HAP-1 (cell line): ENCODE data around the gene COL6A2.
"Not testable (repeated sequence)": the region's sequence is repeated elsewhere in the genome, so short reads cannot be mapped to it uniquely, and the experiment has no call there.

ENCODE experiments used
- DNase-seq, 2 experiments: peaks; one replicate each; pipeline ENCODE4 v3.0.0-alpha.2; 2016 to 2020; ENCODE audit warnings: low spot score in 2 of 2
- H3K27me3 ChIP-seq: fragments of 250-450 bp; sonication (Bioruptor Pico); 2 replicates; pipeline ENCODE4 v1.5.1; 2020; ENCODE audit warnings: low read depth, mild to moderate bottlenecking, moderate library complexity
- H3K36me3 ChIP-seq: fragments of 250-450 bp; sonication (Bioruptor Pico); replicated peaks from 2 replicates; pipeline ENCODE4 v1.5.1; 2020; ENCODE audit warnings: mild to moderate bottlenecking
- H3K4me1 ChIP-seq: fragments of 250-450 bp; sonication (Bioruptor Pico); 2 replicates; pipeline ENCODE4 v1.5.1; 2020; ENCODE audit warnings: mild to moderate bottlenecking
- H3K4me3 ChIP-seq: fragments of 250-450 bp; sonication (Bioruptor Pico); 2 replicates; pipeline ENCODE4 v1.5.1; 2020; ENCODE audit warnings: mild to moderate bottlenecking, moderate library complexity
- H3K9me3 ChIP-seq: fragments of 250-450 bp; sonication (Bioruptor Pico); 2 replicates; pipeline ENCODE4 v1.5.1; 2020; ENCODE audit warnings: mild to moderate bottlenecking, moderate library complexity
- in situ Hi-C: fragments of 300-500 bp; cut with MboI; formaldehyde crosslinking; loops from 3 replicates; pipeline ENCODE4 v1.14.3; 2020; ENCODE audit warnings: low sequenced_read_pairs, inconsistent platforms, mixed read lengths

Gene COL6A2

DNA sequence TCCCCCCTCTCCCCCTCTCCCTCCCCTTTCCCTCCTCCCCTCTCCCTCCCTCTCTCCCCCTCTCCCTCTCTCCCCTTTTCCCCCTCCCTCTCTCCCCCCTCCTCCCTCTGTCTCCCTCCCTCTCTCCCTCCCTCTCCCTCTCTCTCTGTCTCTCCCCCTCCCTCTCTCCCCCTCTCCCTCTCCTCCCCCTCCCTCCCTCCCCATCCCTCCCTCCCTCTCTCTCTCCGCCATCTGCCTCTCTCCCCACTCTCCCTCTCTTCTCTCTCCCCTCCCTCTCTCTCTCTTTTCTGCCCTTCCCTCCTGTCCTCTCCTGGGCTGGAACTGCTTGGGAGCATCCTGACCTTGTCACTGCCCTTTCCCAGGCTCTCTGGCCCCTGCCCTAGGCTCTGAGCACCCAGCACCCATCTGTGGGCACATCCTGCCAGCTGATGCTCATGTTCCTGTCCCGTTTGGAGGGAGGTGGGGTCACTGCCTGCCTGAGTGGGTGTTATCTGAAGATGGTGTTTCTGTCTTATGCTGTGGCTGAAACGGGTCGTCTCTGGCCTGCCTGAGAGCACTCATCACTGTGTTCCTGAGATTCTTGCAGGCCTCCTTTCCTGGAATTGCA, 46.7 kb downstream of the COL6A2 start:
- Histone ChIP-seq H3K9me3 (0 out of 2 replicates have a peak, but pooled peaks cover 3% of the 10 kb centered on the region), H3K36me3 (no peaks in the 10 kb centered on the region), H3K27me3 (no peaks in the 10 kb centered on the region), H3K4me3 (no peak overlapping the region), H3K4me1 (peaks cover 5% of the 10 kb centered on the region; the same call in 1 of the 2 replicates)
- no peak for DNase-seq
- in situ Hi-C loops: no loop called here

- H3K4me1 ChIP-seq: peaks cover 5% of the 10 kb centered on the region; the same call in 1 of the 2 replicates
- in situ Hi-C loops: no loop called here
- H3K4me3 ChIP-seq: no peak overlapping the region
- no peaks in the 10 kb centered on the region for H3K27me3 ChIP-seq
- no peaks in the 10 kb centered on the region for H3K36me3 ChIP-seq
- DNase-seq: no peak
- H3K9me3 ChIP-seq: 0 out of 2 replicates have a peak, but pooled peaks cover 3% of the 10 kb centered on the region
Observed at GRCh38 chr21:46145159-46145839, 47.4 kb downstream of the COL6A2 start.

DNA sequence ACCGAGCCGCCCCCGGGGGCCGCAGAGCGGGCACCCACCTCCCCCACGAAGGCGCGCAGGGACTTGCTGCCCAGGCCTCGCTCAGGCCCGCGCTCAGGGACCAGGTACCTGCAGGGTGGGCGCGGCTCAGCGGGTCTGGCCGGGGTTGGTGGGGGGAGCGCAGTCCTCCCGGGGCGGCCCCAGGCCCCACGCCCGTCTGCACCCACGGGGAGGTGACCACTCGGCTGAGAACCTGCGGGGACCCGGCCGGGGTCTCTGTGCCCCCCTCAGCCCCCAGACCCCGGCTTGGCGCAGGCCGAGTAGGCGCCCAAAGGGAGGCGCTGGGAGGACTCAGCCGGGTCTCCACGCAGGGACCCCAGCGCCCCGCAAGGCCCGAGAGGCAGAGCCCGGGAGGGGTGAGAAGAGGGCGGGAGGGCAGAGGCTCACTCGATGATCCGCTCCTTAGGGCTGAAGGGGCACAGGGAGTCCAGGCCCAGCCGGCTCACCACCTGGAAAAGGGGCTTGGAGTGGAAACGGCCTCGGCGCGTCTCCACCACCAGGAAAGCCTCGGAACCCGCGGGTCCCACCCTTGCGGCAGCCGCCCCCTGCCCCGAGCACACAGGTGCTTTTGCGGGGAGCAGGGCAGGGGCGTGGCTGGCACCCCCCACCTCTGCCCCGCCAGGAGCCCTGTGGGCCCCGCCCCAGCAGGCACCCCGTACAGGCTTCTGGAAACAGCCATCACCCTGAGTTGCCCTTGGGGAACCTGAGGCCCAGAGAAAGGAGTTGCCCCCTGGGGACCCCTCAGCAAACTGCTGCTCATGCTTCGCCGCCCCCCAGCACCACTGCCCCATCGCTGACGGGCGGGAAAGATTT, 48.2 kb downstream of the COL6A2 start:
- Histone ChIP-seq H3K27me3 (no peaks in the 10 kb centered on the region), H3K36me3 (no peaks in the 10 kb centered on the region), H3K4me1 (peaks cover 5% of the 10 kb centered on the region; the same call in 1 of the 2 replicates), H3K9me3 (0 out of 2 replicates have a peak, but pooled peaks cover 3% of the 10 kb centered on the region), H3K4me3 (no peak overlapping the region)
- no peak for DNase-seq
- in situ Hi-C loops: no loop called here

GRCh38 chr21:46146856-46147255, 48.9 kb downstream of the COL6A2 start:
- H3K9me3 ChIP-seq: 0 out of 2 replicates have a peak, but pooled peaks cover 3% of the 10 kb centered on the region
- in situ Hi-C loops: no loop called here
- H3K27me3 ChIP-seq: no peaks in the 10 kb centered on the region
- peaks cover 5% of the 10 kb centered on the region; the same call in 1 of the 2 replicates for H3K4me1 ChIP-seq
- DNase-seq: no peak
- no peaks in the 10 kb centered on the region for H3K36me3 ChIP-seq
- no peak overlapping the region for H3K4me3 ChIP-seq

DNA sequence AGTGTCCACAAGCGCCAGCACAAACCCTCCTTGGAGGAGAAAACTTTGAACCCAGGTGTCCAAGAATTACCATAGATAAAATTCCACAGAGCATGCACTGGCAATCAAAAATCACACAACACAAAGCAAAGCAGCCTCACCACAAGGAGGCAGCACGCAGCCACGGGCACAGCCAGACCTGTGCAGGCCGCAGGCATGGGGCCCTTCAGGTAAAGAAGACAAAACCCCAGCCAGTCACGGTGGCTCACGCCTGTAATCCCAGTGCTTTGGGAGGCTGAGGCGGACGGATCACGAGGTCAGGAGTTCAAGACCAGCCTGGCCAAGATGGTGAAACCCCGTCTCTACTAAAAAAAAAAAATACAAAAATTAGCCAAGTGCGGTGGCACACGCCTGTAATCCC, 49.5 kb downstream of the COL6A2 start:
- H3K36me3 ChIP-seq, H3K4me1 ChIP-seq, in situ Hi-C loops, H3K4me3 ChIP-seq, H3K9me3 ChIP-seq, H3K27me3 ChIP-seq: not testable (repeated sequence)
- DNase-seq: peak in 1 of 2 experiments; percentile 72

DNA sequence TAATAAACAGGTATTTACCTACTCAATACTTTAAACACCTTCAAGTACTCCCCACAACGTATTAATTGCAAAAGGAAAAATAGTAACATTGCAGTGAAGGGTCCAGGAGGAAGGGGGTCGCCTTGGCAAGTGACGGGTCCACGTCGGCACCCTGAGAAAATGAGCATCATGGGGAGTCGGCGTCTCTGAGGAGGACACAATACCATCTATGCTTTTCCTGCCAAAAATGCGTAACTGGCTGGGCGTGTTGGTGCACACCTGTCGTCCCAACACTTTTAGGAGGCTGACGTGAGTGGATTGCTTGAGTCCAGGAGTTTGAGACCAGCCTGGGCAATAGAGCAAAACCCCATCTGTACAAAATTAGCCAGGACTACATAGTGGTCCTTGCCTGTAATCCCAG, 50.2 kb downstream of the COL6A2 start:
- Histone ChIP-seq H3K4me3 (no peak overlapping the region), H3K27me3 (no peaks in the 10 kb centered on the region), H3K9me3 (no peaks in the 10 kb centered on the region), H3K4me1 (peaks cover 5% of the 10 kb centered on the region; the same call in 1 of the 2 replicates), H3K36me3 (no peaks in the 10 kb centered on the region)
- DNase-seq: no peak
- in situ Hi-C loops: no loop called here

DNA sequence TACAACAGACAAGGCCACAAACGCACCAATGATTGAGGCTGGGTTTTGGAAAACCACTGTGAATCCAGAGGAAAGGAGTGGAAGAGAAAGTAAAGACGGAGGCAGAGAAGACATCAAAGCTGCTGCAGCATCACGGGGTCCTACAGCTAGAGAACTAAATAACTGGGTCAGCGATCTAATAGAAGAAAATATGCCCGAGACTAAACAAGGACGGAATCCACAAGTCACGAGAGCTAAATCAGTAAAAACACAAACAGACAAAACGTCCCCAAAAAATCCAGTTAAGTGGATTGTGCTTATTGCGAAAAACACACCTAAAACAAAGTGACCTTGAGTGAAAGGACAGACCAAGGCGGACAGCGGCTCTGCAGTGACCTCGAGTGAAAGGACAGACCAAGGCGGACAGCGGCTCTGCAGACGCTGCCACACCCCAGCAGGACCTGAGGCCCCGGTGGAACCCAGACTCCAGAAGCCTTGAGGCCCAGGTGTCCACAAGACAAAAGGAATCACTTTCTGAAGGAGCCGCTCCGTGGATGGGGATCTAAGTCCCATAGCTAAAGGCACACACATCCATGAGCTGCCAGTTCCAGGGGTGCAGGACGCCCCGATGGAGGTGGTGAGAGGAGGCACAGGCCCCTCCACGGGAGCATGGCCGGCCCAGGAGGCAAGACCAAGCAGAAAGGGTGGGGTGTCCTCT, 51.4 kb downstream of the COL6A2 start:
- Histone ChIP-seq H3K4me3 (no peak overlapping the region), H3K4me1 (peaks cover 3% of the 10 kb centered on the region), H3K9me3 (no peaks in the 10 kb centered on the region), H3K36me3 (no peaks in the 10 kb centered on the region), H3K27me3 (no peaks in the 10 kb centered on the region)
- in situ Hi-C loops: no loop called here
- DNase-seq: no peak

- in situ Hi-C loops: no loop called here
- Histone ChIP-seq H3K4me1 (peaks cover 3% of the 10 kb centered on the region), H3K27me3 (no peaks in the 10 kb centered on the region), H3K4me3 (no peak overlapping the region), H3K36me3 (no peaks in the 10 kb centered on the region), H3K9me3 (no peaks in the 10 kb centered on the region)
- DNase-seq: no peak
Observed at GRCh38 chr21:46150073-46150472, 52.2 kb downstream of the COL6A2 start.

- in situ Hi-C loops: no loop called here
- peaks cover 3% of the 10 kb centered on the region for H3K4me1 ChIP-seq
- no peaks in the 10 kb centered on the region for H3K27me3 ChIP-seq
- no peaks in the 10 kb centered on the region for H3K36me3 ChIP-seq
- no peak overlapping the region for H3K4me3 ChIP-seq
- no peaks in the 10 kb centered on the region for H3K9me3 ChIP-seq
- no peak for DNase-seq
Observed at GRCh38 chr21:46150491-46151121, 52.7 kb downstream of the COL6A2 start.

- Histone ChIP-seq H3K27me3 (no peaks in the 10 kb centered on the region), H3K4me1 (peaks cover 3% of the 10 kb centered on the region), H3K4me3 (no peak overlapping the region), H3K36me3 (no peaks in the 10 kb centered on the region), H3K9me3 (no peaks in the 10 kb centered on the region)
- in situ Hi-C loops: no loop called here
- DNase-seq: no peak
Observed at GRCh38 chr21:46151261-46151988, 53.5 kb downstream of the COL6A2 start.

- Histone ChIP-seq H3K9me3 (no peaks in the 10 kb centered on the region), H3K4me1 (peaks cover 3% of the 10 kb centered on the region), H3K4me3 (no peak overlapping the region), H3K27me3 (no peaks in the 10 kb centered on the region), H3K36me3 (no peaks in the 10 kb centered on the region)
- no peak for DNase-seq
- in situ Hi-C loops: no loop called here
Observed at GRCh38 chr21:46151989-46152926, 54.3 kb downstream of the COL6A2 start.

GRCh38 chr21:46152927-46153246, 55.0 kb downstream of the COL6A2 start:
- in situ Hi-C loops: no loop called here
- Histone ChIP-seq H3K27me3 (no peaks in the 10 kb centered on the region), H3K9me3 (no peaks in the 10 kb centered on the region), H3K36me3 (no peaks in the 10 kb centered on the region), H3K4me3 (no peak overlapping the region), H3K4me1 (peaks cover 3% of the 10 kb centered on the region)
- no peak for DNase-seq
